HepG2 (cell line): ENCODE measurements around the gene PAM16. TPM values are rescaled to one million over a fixed set of nuclear protein-coding genes. Genes with fewer than 3 reads are reported as not detected.

Experiments
- AKAP8 ChIP-seq: sonication (generic); formaldehyde crosslinking; IDR thresholded peaks from 2 replicates; pipeline ENCODE4 v1.5.1; 2020; ENCODE audit warnings: mild to moderate bottlenecking, missing genetic modification reagents
- CBX1 ChIP-seq: IDR thresholded peaks from one replicate; pipeline ENCODE4 v1.6.1; 2016; ENCODE audit warnings: antibody characterized with exemption, low read depth
- HNF4G ChIP-seq, 2 experiments: sonication (generic) in 1 of 2; formaldehyde crosslinking in 1 of 2; IDR thresholded peaks; 2 replicates each; pipeline versions ENCODE4 v1.4.0 to v1.6.1; 2011 to 2020; ENCODE audit warnings: borderline replicate concordance in 2 of 2, low read depth in 2 of 2, mild to moderate bottlenecking in 2 of 2, low read length in 1 of 2, missing genetic modification reagents in 1 of 2, moderate library complexity in 1 of 2
- HNRNPL ChIP-seq: fragments of 200-400 bp; formaldehyde crosslinking; IDR thresholded peaks from 2 replicates; pipeline ENCODE4 v1.6.1; 2017; ENCODE audit warnings: mild to moderate bottlenecking, low read depth, low read length
- MED1 ChIP-seq: sonication (generic); formaldehyde crosslinking; IDR thresholded peaks from 2 replicates; pipeline ENCODE4 v1.4.0; 2020; ENCODE audit warnings: missing genetic modification reagents
- SPEN ChIP-seq: sonication (generic); formaldehyde crosslinking; IDR thresholded peaks from 2 replicates; pipeline ENCODE4 v1.5.1; 2020; ENCODE audit warnings: low read depth, mild to moderate bottlenecking, missing genetic modification reagents
- TEAD3 ChIP-seq: optimal IDR thresholded peaks from 2 replicates; pipeline ENCODE3; 2016; ENCODE audit warnings: borderline replicate concordance
- ZBTB7B ChIP-seq: sonication (generic); formaldehyde crosslinking; IDR thresholded peaks from 2 replicates; pipeline ENCODE4 v1.4.0; 2020; ENCODE audit warnings: missing genetic modification reagents
- ZKSCAN1 ChIP-seq: fragments of 150-350 bp; IDR thresholded peaks from 2 replicates; pipeline ENCODE4 v1.6.1; 2014; ENCODE audit warnings: low read length
- ZMYM2 ChIP-seq: sonication (generic); formaldehyde crosslinking; IDR thresholded peaks from 2 replicates; pipeline ENCODE4 v1.8.0; 2022; ENCODE audit warnings: mild to moderate bottlenecking, missing genetic modification reagents
- ZNF280D ChIP-seq: sonication (generic); formaldehyde crosslinking; IDR thresholded peaks from 2 replicates; pipeline ENCODE4 v1.5.1; 2020; ENCODE audit warnings: mild to moderate bottlenecking, missing genetic modification reagents
- ZNF672 ChIP-seq: sonication (generic); formaldehyde crosslinking; IDR thresholded peaks from 2 replicates; pipeline ENCODE4 v1.8.1; 2022; ENCODE audit warnings: missing genetic modification reagents
- ZNF746 ChIP-seq: sonication (generic); formaldehyde crosslinking; IDR thresholded peaks from 2 replicates; pipeline ENCODE4 v1.8.0; 2022; ENCODE audit warnings: mild to moderate bottlenecking, missing genetic modification reagents
- ZNF747 ChIP-seq: sonication (generic); formaldehyde crosslinking; IDR thresholded peaks from 2 replicates; pipeline ENCODE4 v1.8.1; 2023; ENCODE audit warnings: missing genetic modification reagents, mild to moderate bottlenecking, borderline replicate concordance
- ZNF878 ChIP-seq: sonication (generic); formaldehyde crosslinking; IDR thresholded peaks from 2 replicates; pipeline ENCODE4 v1.8.1; 2023; ENCODE audit warnings: mild to moderate bottlenecking, missing genetic modification reagents, moderate library complexity
- polyA plus RNA-seq, 8 experiments: library from polyadenylated mRNA; depleted of rRNA in 3 of 8; stranded (reverse) in 7 of 8; unstranded in 1 of 8; fragments of >200 nt; fragmentation: Illumina TruSeq in 4 of 8; extraction: Trizol in 4 of 8; gene quantifications; 2 replicates each; pipeline versions ENCODE4 v1.2.1 to v1.2.3, GENCODE V29; 2011 to 2016; ENCODE audit warnings: low read depth in 4 of 8, missing spikeins in 1 of 8, mixed read lengths in 1 of 8; ENCODE audit not compliant: insufficient read depth in 1 of 8
- total RNA-seq, 5 experiments: library from RNA; depleted of rRNA; stranded (reverse); fragments of >200 nt; fragmentation: Illumina TruSeq; extraction: Trizol; gene quantifications; 2 replicates each; pipeline ENCODE4 v1.2.3, GENCODE V29; 2016; ENCODE audit warnings: low read depth in 1 of 5
- TF ChIP-seq, protein P1 (sequence below): sonication (generic); formaldehyde crosslinking; IDR thresholded peaks from 2 replicates; pipeline ENCODE4 v1.4.0; 2020; ENCODE audit warnings: missing genetic modification reagents
- TF ChIP-seq, protein P2 (sequence below): sonication (generic); formaldehyde crosslinking; IDR thresholded peaks from 2 replicates; pipeline ENCODE4 v1.4.0; 2020; ENCODE audit warnings: missing genetic modification reagents, borderline replicate concordance

Gene PAM16
- total and polyA plus RNA-seq, 2 of the 13 experiments (the other 11 are each of a cell fraction or from before 2014, with no cell fraction given), result 51.5 to 51.8 TPM

GRCh38 chr16:4313563-4314531 lies 37.3 kb downstream of the PAM16 start (continued):
- TF ChIP-seq, protein P1, sequence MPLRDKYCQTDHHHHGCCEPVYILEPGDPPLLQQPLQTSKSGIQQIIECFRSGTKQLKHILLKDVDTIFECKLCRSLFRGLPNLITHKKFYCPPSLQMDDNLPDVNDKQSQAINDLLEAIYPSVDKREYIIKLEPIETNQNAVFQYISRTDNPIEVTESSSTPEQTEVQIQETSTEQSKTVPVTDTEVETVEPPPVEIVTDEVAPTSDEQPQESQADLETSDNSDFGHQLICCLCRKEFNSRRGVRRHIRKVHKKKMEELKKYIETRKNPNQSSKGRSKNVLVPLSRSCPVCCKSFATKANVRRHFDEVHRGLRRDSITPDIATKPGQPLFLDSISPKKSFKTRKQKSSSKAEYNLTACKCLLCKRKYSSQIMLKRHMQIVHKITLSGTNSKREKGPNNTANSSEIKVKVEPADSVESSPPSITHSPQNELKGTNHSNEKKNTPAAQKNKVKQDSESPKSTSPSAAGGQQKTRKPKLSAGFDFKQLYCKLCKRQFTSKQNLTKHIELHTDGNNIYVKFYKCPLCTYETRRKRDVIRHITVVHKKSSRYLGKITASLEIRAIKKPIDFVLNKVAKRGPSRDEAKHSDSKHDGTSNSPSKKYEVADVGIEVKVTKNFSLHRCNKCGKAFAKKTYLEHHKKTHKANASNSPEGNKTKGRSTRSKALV (CRISPR knock-in tag), result peak; percentile 73
- TF ChIP-seq ZKSCAN1 (peak; percentile 100), ZNF280D (peak; percentile 41; the same call in 1 of the 2 replicates), ZNF746 (CRISPR knock-in tag) (peak; percentile 36), ZNF672 (CRISPR knock-in tag) (0 out of 2 replicates have a peak, but pooled peaks have one; percentile 23), HNF4G (IDR thresholded peaks at IDR 0.05; ENCODE audit: borderline replicate concordance, low read depth, low read length) (no peak; the same call in 1 of the 2 replicates), HNF4G (CRISPR knock-in tag; IDR thresholded peaks at IDR 0.05; ENCODE audit: borderline replicate concordance, low read depth) (peak; percentile 42; the same call in 1 of the 2 replicates), AKAP8 (CRISPR knock-in tag) (peak; percentile 51; the same call in 1 of the 2 replicates), SPEN (peak; percentile 44; the same call in 1 of the 2 replicates), TEAD3 (CRISPR knock-in tag) (no peak), HNRNPL (0 out of 2 replicates have a peak, but pooled peaks have one; percentile 36), CBX1 (peak; percentile 34), ZMYM2 (peak; percentile 98), MED1 (CRISPR knock-in tag) (peak; percentile 66), ZNF747 (CRISPR knock-in tag) (peak; percentile 31; the same call in 1 of the 2 replicates), ZNF878 (0 out of 2 replicates have a peak, but pooled peaks have one; percentile 19), ZBTB7B (peak; percentile 83)
- TF ChIP-seq, protein P2, sequence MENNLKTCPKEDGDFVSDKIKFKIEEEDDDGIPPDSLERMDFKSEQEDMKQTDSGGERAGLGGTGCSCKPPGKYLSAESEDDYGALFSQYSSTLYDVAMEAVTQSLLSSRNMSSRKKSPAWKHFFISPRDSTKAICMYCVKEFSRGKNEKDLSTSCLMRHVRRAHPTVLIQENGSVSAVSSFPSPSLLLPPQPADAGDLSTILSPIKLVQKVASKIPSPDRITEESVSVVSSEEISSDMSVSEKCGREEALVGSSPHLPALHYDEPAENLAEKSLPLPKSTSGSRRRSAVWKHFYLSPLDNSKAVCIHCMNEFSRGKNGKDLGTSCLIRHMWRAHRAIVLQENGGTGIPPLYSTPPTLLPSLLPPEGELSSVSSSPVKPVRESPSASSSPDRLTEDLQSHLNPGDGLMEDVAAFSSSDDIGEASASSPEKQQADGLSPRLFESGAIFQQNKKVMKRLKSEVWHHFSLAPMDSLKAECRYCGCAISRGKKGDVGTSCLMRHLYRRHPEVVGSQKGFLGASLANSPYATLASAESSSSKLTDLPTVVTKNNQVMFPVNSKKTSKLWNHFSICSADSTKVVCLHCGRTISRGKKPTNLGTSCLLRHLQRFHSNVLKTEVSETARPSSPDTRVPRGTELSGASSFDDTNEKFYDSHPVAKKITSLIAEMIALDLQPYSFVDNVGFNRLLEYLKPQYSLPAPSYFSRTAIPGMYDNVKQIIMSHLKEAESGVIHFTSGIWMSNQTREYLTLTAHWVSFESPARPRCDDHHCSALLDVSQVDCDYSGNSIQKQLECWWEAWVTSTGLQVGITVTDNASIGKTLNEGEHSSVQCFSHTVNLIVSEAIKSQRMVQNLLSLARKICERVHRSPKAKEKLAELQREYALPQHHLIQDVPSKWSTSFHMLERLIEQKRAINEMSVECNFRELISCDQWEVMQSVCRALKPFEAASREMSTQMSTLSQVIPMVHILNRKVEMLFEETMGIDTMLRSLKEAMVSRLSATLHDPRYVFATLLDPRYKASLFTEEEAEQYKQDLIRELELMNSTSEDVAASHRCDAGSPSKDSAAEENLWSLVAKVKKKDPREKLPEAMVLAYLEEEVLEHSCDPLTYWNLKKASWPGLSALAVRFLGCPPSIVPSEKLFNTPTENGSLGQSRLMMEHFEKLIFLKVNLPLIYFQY (CRISPR knock-in tag), result peak; percentile 76; the same call in 1 of the 2 replicates
